Pancreas (tissue), 10 donors: ENCODE measurements around the gene LIMD2. TPM values are rescaled to one million over a fixed set of nuclear protein-coding genes. Genes with fewer than 3 reads are reported as not detected.

Source experiments
- ATAC-seq, 4 donors: fragments of 200-7000 bp; cut with Tn5 transposase; one replicate each; pipeline versions ENCODE4 v1.8.0 to v1.9.1; 2020; ENCODE audit warnings: mild to moderate bottlenecking in 4 of 4, moderate library complexity in 4 of 4
- DNase-seq, 6 donors: peaks; one replicate each; pipeline ENCODE4 v3.0.0-alpha.2; 2020
- FAIRE-seq: peaks from 2 replicates; lab custom pipeline; 2012; peaks lifted over from hg19 to GRCh38; lab: Jason Lieb, UNC
- H3K27ac ChIP-seq, 4 donors: fragments of 200-600 bp; sonication (generic); 1 replicate in 3 of 4; 2 replicates in 1 of 4; pipeline versions ENCODE4 v1.5.0 to v1.8.0; 2020
- H3K27me3 ChIP-seq, 4 donors: fragments of 200-600 bp; one replicate each; pipeline ENCODE4 v1.8.0; 2021
- H3K36me3 ChIP-seq, 3 donors: fragments of 200-600 bp; sonication (generic) in 1 of 3; one replicate each; pipeline versions ENCODE4 v1.5.0 to v1.8.0; 2020 to 2021
- H3K4me1 ChIP-seq, 3 donors: fragments of 200-600 bp; one replicate each; pipeline ENCODE4 v1.8.0; 2021
- H3K4me3 ChIP-seq, 4 donors: fragments of 200-600 bp; sonication (generic) in 2 of 4; one replicate each; pipeline versions ENCODE4 v1.5.0 to v1.8.0; 2020 to 2021
- H3K9me3 ChIP-seq, 4 donors: fragments of 200-600 bp; one replicate each; pipeline ENCODE4 v1.8.0; 2021
- WGBS, 2 donors: extraction: QIAGEN DNeasy Blood & Tissue Kit; methylation state at CpG; one replicate each; pipeline ENCODE4 v1.1.7; 2013; 5-methylcytosine and 5-hydroxymethylcytosine counted together
- intact Hi-C, 3 donors: fragments of 100-400 bp; cut with DNase I; formaldehyde crosslinking; loops; one replicate each; pipeline versions ENCODE4 v1.11.1 to v1.14.2; 2022
- polyA plus RNA-seq, 2 donors: library from polyadenylated mRNA; stranded (reverse); fragments of 200-250 nt; gene quantifications; one replicate each; pipeline ENCODE4 v1.2.3, GENCODE V29; 2013
- total RNA-seq, 6 donors: library from RNA; stranded (reverse); fragmentation: NEBNext Ultra II Directional in 4 of 6; extraction: Animal tissue kit (Norgen Biotek cat#: 25700) in 4 of 6; gene quantifications; one replicate each; pipeline versions ENCODE4 v1.2.1 to v1.2.4, GENCODE V29; 2021 to 2023
- TF ChIP-seq, protein P1 (sequence below), 4 donors: fragments of 200-600 bp; sonication (generic) in 3 of 4; IDR thresholded peaks; one replicate each; pipeline versions ENCODE4 v1.5.0 to v1.8.0; 2021; ENCODE audit warnings: antibody characterized with exemption in 4 of 4
- donor health status: healthy with polysubstance abuse.
- donor health status: DM: no; HTN: no; CAD: no; lungs with moderate emphysema.
- donor health status: DM: no; HTN: no; CAD: no.
- donor health status: control.
- donor health status: control.
- donor health status: Bipolar disorder and iron deficiency.
- donor health status: DM: yes; HTN: yes; CAD: no.
- donor health status: DM: no; HTN: no; CAD: no.
- donor health status: DM: no; HTN: no; CAD: no.
- donor health status: DM: yes; HTN: yes; CAD: no.

Gene LIMD2
- 10 to 100 TPM in 1 of 6 donors, 1 to 10 TPM in 5; 1.4 to 15.9 (median 4.7) TPM for total RNA-seq
- 10 to 100 TPM; 10.9 to 16.6 TPM for polyA plus RNA-seq

DNA sequence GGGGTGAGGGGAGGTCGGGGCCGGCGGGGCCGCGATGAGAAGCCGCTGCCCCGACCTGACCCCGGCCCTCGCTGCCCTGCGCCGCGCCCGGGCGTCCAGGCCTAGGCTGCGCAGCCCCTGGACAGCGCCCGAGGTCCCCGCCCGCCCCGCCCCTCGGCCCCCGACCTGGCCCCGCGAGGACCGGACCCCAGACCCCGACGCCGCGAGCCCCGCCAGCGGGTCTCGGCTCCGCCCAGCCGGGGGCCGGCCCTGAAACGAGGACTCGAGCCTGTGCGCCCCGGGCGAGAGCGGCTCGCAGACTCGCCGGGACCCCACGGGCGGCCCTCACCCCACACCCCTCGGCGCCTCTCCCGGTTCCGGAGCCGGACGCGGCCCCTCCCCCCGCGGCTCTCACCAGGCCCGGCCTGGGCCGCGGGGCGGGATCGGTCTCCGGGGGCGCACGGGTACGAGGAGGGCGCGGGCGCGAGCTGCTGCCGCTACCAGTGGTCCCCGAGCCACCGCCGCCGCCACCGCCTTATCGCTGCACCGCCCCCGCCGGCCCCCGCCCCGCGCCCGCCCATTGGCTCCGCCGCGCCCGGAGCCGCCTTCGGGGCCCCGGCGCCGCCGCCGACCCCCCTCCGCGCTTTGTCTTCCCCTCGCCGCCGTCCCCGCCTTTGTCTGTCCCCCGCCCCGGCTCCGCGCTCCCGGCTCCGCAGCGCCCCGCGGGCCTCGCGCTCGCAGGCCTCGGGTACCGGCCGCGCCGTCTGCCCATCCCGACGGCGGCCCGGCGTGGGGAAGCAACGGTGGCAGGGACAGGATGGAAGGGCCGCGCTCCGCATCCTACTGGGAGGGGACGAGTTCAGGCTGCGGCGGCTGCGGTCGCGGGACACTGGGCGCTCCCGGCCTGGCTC lies at the start of gene LIMD2:
Gene LIMD2 (minus strand): TSS at position 488 of the 890 bp plus-strand sequence. CDS start 827 bp downstream, outside the sequence.
- H3K9me3 ChIP-seq, result no peaks in the 10 kb centered on the region
- H3K27me3 ChIP-seq, result no peaks in the 10 kb centered on the region
- 0 to 1% methylated on average over 57 to 133 of the region's 133 CpGs for WGBS, 2 donors
- H3K4me1 ChIP-seq, result no peaks in the 10 kb centered on the region
- peak; percentile 1 to 35 (median 22) for ATAC-seq
- TF ChIP-seq, protein P1, sequence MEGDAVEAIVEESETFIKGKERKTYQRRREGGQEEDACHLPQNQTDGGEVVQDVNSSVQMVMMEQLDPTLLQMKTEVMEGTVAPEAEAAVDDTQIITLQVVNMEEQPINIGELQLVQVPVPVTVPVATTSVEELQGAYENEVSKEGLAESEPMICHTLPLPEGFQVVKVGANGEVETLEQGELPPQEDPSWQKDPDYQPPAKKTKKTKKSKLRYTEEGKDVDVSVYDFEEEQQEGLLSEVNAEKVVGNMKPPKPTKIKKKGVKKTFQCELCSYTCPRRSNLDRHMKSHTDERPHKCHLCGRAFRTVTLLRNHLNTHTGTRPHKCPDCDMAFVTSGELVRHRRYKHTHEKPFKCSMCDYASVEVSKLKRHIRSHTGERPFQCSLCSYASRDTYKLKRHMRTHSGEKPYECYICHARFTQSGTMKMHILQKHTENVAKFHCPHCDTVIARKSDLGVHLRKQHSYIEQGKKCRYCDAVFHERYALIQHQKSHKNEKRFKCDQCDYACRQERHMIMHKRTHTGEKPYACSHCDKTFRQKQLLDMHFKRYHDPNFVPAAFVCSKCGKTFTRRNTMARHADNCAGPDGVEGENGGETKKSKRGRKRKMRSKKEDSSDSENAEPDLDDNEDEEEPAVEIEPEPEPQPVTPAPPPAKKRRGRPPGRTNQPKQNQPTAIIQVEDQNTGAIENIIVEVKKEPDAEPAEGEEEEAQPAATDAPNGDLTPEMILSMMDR (IDR thresholded peaks at IDR 0.05), result no peak
- intact Hi-C loops, result loop anchor here in 1 of 3 donors (10.0 kb wide), 1 partner anchor 265 kb away; no protein-coding TSS in a partner anchor
- DNase-seq, result peak in 5 of 6 donors; percentile 39 to 81 (median 63)
- peak within 1 kb of the TSS in 3 of 4 donors; percentile 16 to 67 (median 55) for H3K27ac ChIP-seq
- peak within 1 kb of the TSS; percentile 14 to 62 (median 46) for H3K4me3 ChIP-seq
- FAIRE-seq, result no peak
- H3K36me3 ChIP-seq, result no peaks in the 10 kb centered on the region

DNA sequence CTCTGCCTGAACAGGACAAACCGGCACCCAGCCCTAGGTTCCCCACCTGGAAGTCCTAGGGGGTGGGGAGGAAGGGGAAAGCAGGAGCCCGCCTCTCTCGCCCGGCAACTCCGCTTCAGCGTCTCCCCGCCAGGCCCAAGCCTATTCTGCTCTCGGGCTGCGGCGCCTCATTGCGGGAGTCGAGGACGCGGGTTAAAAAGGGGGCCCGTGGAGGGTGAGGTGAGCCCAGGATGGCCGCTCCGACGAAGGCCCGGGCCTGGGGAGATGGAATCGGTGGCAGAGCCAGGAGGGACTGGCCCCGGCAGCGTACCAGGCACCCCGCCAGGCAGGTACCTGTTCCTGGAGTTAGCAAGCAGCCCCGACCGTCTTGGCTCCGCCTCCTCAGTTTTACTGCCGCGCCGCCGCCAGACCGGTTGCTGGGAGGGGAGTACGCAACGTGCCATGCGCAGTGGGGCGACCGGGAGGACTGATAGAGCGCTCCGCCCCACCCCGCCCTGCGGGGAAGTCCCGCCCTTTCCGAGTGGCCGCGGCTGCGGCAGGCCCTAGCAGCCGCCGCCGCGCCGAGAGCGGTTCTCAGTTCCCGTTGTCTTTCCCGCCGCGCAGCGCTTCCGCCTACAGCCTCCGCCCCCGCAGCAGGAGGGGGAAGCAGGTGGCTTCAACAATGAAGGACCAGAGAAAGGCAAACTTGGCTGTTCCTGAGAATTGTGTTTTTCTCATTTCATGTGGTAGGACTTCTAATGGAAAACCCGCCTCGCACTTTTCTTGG lies 41.7 kb upstream of the LIMD2 start, which contains the start of gene STRADA:
Gene STRADA (minus strand): TSS at position 392 of the 766 bp plus-strand sequence. CDS start 13,430 bp downstream, outside the sequence.
- intact Hi-C loops, result no loop called here
- ATAC-seq (peak; percentile 94 to 98 (median 95)), DNase-seq (peak; percentile 98 to 100 (median 100)), FAIRE-seq (no peak)
- Histone ChIP-seq H3K9me3 (no peaks in the 10 kb centered on the region), H3K27me3 (no peaks in the 10 kb centered on the region), H3K4me1 (peaks cover 4 to 7% (median 6%) of the 10 kb centered on the region in 3 donors), H3K36me3 (peaks cover 0 to 13% (median 0%) of the 10 kb centered on the region in 3 donors), H3K4me3 (peak within 1 kb of the TSS; percentile 61 to 76 (median 66)), H3K27ac (peak within 1 kb of the TSS; percentile 86 to 96 (median 88))
- WGBS, 2 donors, result 0% methylated on average over 53 to 61 of the region's 61 CpGs
- TF ChIP-seq, protein P1 (IDR thresholded peaks at IDR 0.05), result no peak

DNA sequence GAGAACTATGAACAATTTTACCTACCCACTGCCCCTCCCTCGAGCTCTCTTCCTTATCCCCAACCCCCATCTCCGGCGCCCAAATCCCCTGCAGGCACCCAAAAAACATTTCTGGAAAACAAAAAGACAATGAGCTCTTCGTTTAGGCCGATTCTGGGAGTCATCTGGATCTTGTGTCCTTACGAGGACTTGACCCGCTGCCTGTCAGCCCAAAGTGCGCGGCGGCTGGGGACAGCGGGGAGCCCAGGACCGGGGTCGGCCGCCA lies 41.1 kb upstream of the LIMD2 start:
- peak overlapping the region; percentile 86 to 96 (median 88) for H3K27ac ChIP-seq
- ATAC-seq (peak; percentile 2 to 50 (median 36)), FAIRE-seq (no peak), DNase-seq (no peak)
- H3K9me3 ChIP-seq, result no peaks in the 10 kb centered on the region
- H3K4me3 ChIP-seq, result peak overlapping the region; percentile 61 to 76 (median 66)
- H3K27me3 ChIP-seq, result no peaks in the 10 kb centered on the region
- peaks cover 0 to 8% (median 0%) of the 10 kb centered on the region in 3 donors for H3K36me3 ChIP-seq
- TF ChIP-seq, protein P1 (IDR thresholded peaks at IDR 0.05), result no peak
- intact Hi-C loops, result no loop called here
- H3K4me1 ChIP-seq, result peaks cover 4 to 7% (median 6%) of the 10 kb centered on the region in 3 donors
- 0 to 1% methylated on average over 14 of the region's 14 CpGs for WGBS, 2 donors

DNA sequence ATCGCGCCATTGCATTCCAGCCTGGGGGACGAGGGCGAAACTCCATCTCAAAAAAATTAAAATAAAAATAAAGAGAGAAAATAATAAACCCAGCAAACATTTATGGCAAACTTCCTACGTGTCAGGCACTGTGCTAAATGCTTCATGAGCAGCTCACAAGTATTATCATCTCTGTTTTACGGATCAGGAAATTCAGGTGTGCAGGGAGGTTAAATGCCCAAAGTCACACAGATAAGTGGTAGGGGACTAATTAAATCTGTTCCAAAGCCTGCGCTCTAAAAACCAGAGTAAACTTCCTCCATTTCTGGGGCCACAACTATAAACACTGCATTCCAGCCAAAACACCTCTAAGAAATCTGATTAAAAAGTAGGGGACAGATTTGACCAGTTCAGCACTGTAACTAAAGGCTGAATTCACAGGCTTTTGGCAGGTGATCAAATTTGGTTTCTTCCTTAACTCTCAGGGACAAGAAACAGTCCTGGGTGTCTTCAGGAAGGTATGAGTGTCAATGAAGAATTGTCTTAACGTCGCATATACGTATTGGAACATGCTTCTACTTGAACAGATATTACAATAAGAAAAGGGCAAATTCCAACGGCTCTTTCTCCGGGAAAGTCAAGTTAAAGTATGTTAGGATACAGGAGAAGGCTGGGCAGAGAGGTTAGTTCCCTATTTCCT lies 40.7 kb upstream of the LIMD2 start:
- no peak for FAIRE-seq
- Histone ChIP-seq H3K36me3 (peaks cover 0 to 3% (median 0%) of the 10 kb centered on the region in 3 donors), H3K27me3 (no peaks in the 10 kb centered on the region), H3K27ac (peak overlapping the region; percentile 86 to 96 (median 88)), H3K4me3 (peak overlapping the region; percentile 61 to 76 (median 66)), H3K4me1 (peaks cover 4 to 7% (median 6%) of the 10 kb centered on the region in 3 donors), H3K9me3 (no peaks in the 10 kb centered on the region)
- peak in 1 of 4 donors; percentile 7 for ATAC-seq
- 18 to 23% methylated on average over 12 of the region's 12 CpGs for WGBS, 2 donors
- DNase-seq, result no peak
- intact Hi-C loops, result no loop called here
- TF ChIP-seq, protein P1 (IDR thresholded peaks at IDR 0.05), result no peak
